Fibroblast of lung (primary cell): ENCODE results near the gene ARHGEF3. TPM values are rescaled to one million over a fixed set of nuclear protein-coding genes. Genes with fewer than 3 reads are reported as not detected.

Experiments
- DNase-seq, 2 donors: peaks; one replicate each; pipeline versions ENCODE4 v3.0.0 to v3.0.0-alpha.2; 2010; ENCODE audit warnings: low read depth in 2 of 2
- H2AFZ ChIP-seq: 2 replicates; pipeline ENCODE4 v1.5.1; 2012; ENCODE audit warnings: low read length, control low read depth, inconsistent platforms
- H3K27ac ChIP-seq: 2 replicates; pipeline ENCODE4 v1.5.1; 2011; ENCODE audit warnings: low read length, control low read depth; ENCODE audit not compliant: insufficient read depth
- H3K27me3 ChIP-seq: 2 replicates; pipeline ENCODE4 v1.5.1; 2011; ENCODE audit warnings: mild to moderate bottlenecking, low read length; ENCODE audit not compliant: control insufficient read depth, insufficient read depth
- H3K36me3 ChIP-seq: 2 replicates; pipeline ENCODE4 v1.5.1; 2011; ENCODE audit warnings: low read length; ENCODE audit not compliant: control insufficient read depth, insufficient read depth
- H3K4me1 ChIP-seq: 2 replicates; pipeline ENCODE4 v1.5.1; 2011; ENCODE audit warnings: low read length; ENCODE audit not compliant: control insufficient read depth, insufficient read depth; ENCODE audit errors: extremely low read depth
- H3K4me2 ChIP-seq: 2 replicates; pipeline ENCODE4 v1.5.1; 2011; ENCODE audit warnings: low read length, control low read depth; ENCODE audit not compliant: insufficient read depth; ENCODE audit errors: extremely low read depth
- H3K4me3 ChIP-seq, 4 experiments: fragments of 200-600 bp in 1 of 4; sonication (generic) in 1 of 4; replicated peaks in 1 of 4; 2 replicates each; pipeline ENCODE4 v1.5.1; 2011 to 2016; ENCODE audit warnings: low read length in 4 of 4, low read depth in 3 of 4, mild to moderate bottlenecking in 3 of 4, control low read depth in 2 of 4, inconsistent platforms in 1 of 4, mixed read lengths in 1 of 4; ENCODE audit not compliant: insufficient read depth in 1 of 4; ENCODE audit errors: control extremely low read depth in 1 of 4
- H3K79me2 ChIP-seq: 2 replicates; pipeline ENCODE4 v1.5.1; 2012; ENCODE audit warnings: mild to moderate bottlenecking, low read length, inconsistent platforms; ENCODE audit not compliant: control insufficient read depth, insufficient read depth
- H3K9ac ChIP-seq: 2 replicates; pipeline ENCODE4 v1.5.1; 2011; ENCODE audit warnings: mild to moderate bottlenecking, low read length, control low read depth; ENCODE audit not compliant: insufficient read depth
- H3K9me3 ChIP-seq: 2 replicates; pipeline ENCODE4 v1.5.1; 2012; ENCODE audit warnings: low read depth, low read length; ENCODE audit not compliant: control insufficient read depth, insufficient read depth
- H4K20me1 ChIP-seq: 2 replicates; pipeline ENCODE4 v1.5.1; 2011; ENCODE audit warnings: low read length; ENCODE audit not compliant: control insufficient read depth, insufficient read depth; ENCODE audit errors: extremely low read depth
- EZH2 ChIP-seq: IDR thresholded peaks from 2 replicates; pipeline ENCODE4 v1.5.1; 2012; ENCODE audit warnings: low read length, control low read depth, mild to moderate bottlenecking; ENCODE audit errors: missing control alignments
- polyA plus RNA-seq, 2 donors: library from polyadenylated mRNA; depleted of rRNA in 1 of 2; stranded (reverse) in 1 of 2; unstranded in 1 of 2; fragments of >200 nt; gene quantifications; 2 replicates each; pipeline ENCODE4 v1.2.1, GENCODE V29; 2011 to 2012; ENCODE audit warnings: missing spikeins in 1 of 2
- total RNA-seq: library from RNA; depleted of rRNA; stranded (reverse); fragments of >200 nt; gene quantifications from 2 replicates; pipeline ENCODE4 v1.2.1, GENCODE V29; 2014
- TF ChIP-seq, protein P1 (sequence below), 2 donors: IDR thresholded peaks in 1 of 2; conservative IDR thresholded peaks in 1 of 2; 1 replicate in 1 of 2; 2 replicates in 1 of 2; pipeline ENCODE4 v1.5.1; 2011 to 2012; ENCODE audit warnings: low read length in 2 of 2, control low read depth in 1 of 2, inconsistent platforms in 1 of 2, low read depth in 1 of 2, mild to moderate bottlenecking in 1 of 2

The ARHGEF3 gene
- total and polyA plus RNA-seq, 2 donors (not counting 1 experiment from before 2014, with no cell fraction given) = 2.6 to 16.7 TPM

DNA sequence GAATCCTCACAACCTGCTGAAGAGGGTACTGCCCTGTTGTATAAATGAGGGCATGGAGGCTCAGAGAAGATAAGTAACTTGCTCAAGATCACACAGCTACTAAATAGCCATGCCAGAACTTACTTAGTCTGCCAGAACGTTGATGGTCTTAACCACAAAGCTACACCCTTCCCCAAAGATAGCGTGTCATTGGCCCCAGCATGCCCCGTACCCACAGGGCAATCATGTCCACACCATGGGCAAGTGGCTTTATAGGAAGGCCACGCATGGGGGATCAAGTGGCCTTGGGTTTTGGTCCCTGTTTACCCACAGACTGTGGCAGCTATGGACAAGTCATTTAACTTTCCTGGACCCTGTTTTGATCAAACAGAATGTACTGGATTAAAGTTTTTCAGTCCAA lies 15.9 kb upstream of the ARHGEF3 start:
- H3K4me1 ChIP-seq = no peaks in the 10 kb centered on the region
- H3K27me3 ChIP-seq = peaks cover 5% of the 10 kb centered on the region
- no peaks in the 10 kb centered on the region for H4K20me1 ChIP-seq
- TF ChIP-seq, protein P1, sequence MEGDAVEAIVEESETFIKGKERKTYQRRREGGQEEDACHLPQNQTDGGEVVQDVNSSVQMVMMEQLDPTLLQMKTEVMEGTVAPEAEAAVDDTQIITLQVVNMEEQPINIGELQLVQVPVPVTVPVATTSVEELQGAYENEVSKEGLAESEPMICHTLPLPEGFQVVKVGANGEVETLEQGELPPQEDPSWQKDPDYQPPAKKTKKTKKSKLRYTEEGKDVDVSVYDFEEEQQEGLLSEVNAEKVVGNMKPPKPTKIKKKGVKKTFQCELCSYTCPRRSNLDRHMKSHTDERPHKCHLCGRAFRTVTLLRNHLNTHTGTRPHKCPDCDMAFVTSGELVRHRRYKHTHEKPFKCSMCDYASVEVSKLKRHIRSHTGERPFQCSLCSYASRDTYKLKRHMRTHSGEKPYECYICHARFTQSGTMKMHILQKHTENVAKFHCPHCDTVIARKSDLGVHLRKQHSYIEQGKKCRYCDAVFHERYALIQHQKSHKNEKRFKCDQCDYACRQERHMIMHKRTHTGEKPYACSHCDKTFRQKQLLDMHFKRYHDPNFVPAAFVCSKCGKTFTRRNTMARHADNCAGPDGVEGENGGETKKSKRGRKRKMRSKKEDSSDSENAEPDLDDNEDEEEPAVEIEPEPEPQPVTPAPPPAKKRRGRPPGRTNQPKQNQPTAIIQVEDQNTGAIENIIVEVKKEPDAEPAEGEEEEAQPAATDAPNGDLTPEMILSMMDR (conservative IDR thresholded peaks at IDR 0.05 in 1 of 2, IDR thresholded peaks at IDR 0.05 in 1 of 2; ENCODE audit: low read depth in 1 of 2, low read length in 2 of 2) = no peak
- TF ChIP-seq EZH2 = no peak
- no peaks in the 10 kb centered on the region for H3K9me3 ChIP-seq
- H2AFZ ChIP-seq = no peak overlapping the region
- no peaks in the 10 kb centered on the region for H3K79me2 ChIP-seq
- no peak for DNase-seq
- no peak overlapping the region for H3K4me3 ChIP-seq
- H3K4me2 ChIP-seq = no peak overlapping the region
- H3K27ac ChIP-seq = no peak overlapping the region
- H3K36me3 ChIP-seq = no peaks in the 10 kb centered on the region
- H3K9ac ChIP-seq = no peak overlapping the region

DNA sequence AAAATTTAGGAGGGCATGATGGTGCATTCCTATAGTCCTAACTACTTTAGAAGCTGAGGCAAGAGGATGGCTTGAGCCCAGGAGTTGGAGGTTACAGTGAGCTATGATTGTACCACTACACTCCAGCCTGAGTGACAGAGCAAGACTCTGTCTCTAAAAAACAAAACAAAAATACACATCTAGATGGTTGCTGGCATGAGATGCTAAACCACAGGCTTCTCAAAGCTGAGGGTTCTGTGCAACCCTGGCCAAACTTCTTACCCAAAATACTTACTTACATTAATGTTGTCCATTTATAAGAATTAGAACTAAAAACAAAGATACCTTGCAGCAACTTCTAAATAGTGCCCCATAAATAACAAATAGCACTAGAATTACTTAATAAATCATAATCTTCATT lies 14.3 kb upstream of the ARHGEF3 start:
- H3K36me3 ChIP-seq = no peaks in the 10 kb centered on the region

DNA sequence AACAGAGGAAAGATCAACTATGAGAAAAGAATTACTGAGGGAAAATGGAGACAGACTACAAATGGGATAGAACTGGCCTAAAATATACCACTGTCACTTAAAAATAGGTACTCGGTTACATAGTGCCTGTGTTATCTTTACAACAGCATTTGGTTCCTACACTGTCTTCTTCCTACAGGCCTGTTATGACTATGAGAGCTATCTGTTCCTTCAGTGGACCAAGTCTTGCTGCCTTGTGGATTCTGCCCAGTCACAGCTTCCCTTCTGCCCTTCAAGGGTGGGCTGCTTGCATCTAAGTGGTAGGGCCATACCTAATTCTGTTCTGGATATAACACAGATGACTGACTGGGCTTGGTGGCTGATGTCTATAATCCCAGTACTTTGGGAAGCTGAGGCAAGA lies 13.8 kb upstream of the ARHGEF3 start:
- no peak overlapping the region for H3K4me2 ChIP-seq
- DNase-seq = no peak
- no peak overlapping the region for H3K4me3 ChIP-seq
- H3K36me3 ChIP-seq = no peaks in the 10 kb centered on the region
- H3K4me1 ChIP-seq = no peaks in the 10 kb centered on the region
- TF ChIP-seq, protein P1 (conservative IDR thresholded peaks at IDR 0.05 in 1 of 2, IDR thresholded peaks at IDR 0.05 in 1 of 2; ENCODE audit: low read depth in 1 of 2, low read length in 2 of 2) = no peak
- TF ChIP-seq EZH2 = no peak
- peaks cover 7% of the 10 kb centered on the region for H3K27me3 ChIP-seq
- no peaks in the 10 kb centered on the region for H4K20me1 ChIP-seq
- no peaks in the 10 kb centered on the region for H3K9me3 ChIP-seq
- H2AFZ ChIP-seq = no peak overlapping the region
- H3K9ac ChIP-seq = no peak overlapping the region
- no peaks in the 10 kb centered on the region for H3K79me2 ChIP-seq
- H3K27ac ChIP-seq = no peak overlapping the region

More for the DNA sequence above, 14.3 kb upstream of the ARHGEF3 start:
- peaks cover 7% of the 10 kb centered on the region for H3K27me3 ChIP-seq
- H3K4me1 ChIP-seq = no peaks in the 10 kb centered on the region
- no peak for DNase-seq
- no peak overlapping the region for H3K4me3 ChIP-seq
- H2AFZ ChIP-seq = no peak overlapping the region
- TF ChIP-seq, protein P1 (conservative IDR thresholded peaks at IDR 0.05 in 1 of 2, IDR thresholded peaks at IDR 0.05 in 1 of 2; ENCODE audit: low read depth in 1 of 2, low read length in 2 of 2) = no peak
- TF ChIP-seq EZH2 = no peak
- H4K20me1 ChIP-seq = no peaks in the 10 kb centered on the region
- no peak overlapping the region for H3K27ac ChIP-seq
- no peaks in the 10 kb centered on the region for H3K79me2 ChIP-seq
- no peak overlapping the region for H3K4me2 ChIP-seq
- H3K9me3 ChIP-seq = no peaks in the 10 kb centered on the region
- no peak overlapping the region for H3K9ac ChIP-seq
